HEK293 (cell line): ENCODE data around the gene ZSWIM6.

Source experiments
- CTCF ChIA-PET: fragments of 350-600 bp; formaldehyde crosslinking; extraction: SDS; loops from one replicate; lab custom pipeline; 2021; ENCODE audit warnings: antibody characterized with exemption; lab: Yijun Ruan, JAX
- POLR2A ChIA-PET: fragments of 300-600 bp; formaldehyde crosslinking; extraction: SDS; loops from one replicate; lab custom pipeline; 2020; ENCODE audit warnings: antibody characterized with exemption, inconsistent platforms; lab: Yijun Ruan, JAX
- H3K27ac ChIP-seq: fragments of 200-500 bp; sonication (Bioruptor generic); 2 replicates; pipeline ENCODE4 v1.5.1; 2014; ENCODE audit warnings: low read depth, low read length, control low read depth, inconsistent platforms; ENCODE audit errors: extremely low read depth
- H3K36me3 ChIP-seq, 2 experiments: fragments of 200-500 bp in 1 of 2; sonication (Bioruptor generic) in 1 of 2; 1 replicate in 1 of 2; 2 replicates in 1 of 2; pipeline ENCODE4 v1.5.1; 2014 to 2017; ENCODE audit warnings: inconsistent platforms in 2 of 2, low read length in 2 of 2; ENCODE audit not compliant: control insufficient read depth in 2 of 2, insufficient read depth in 1 of 2
- H3K4me1 ChIP-seq: fragments of 200-500 bp; sonication (Bioruptor generic); 2 replicates; pipeline ENCODE4 v1.5.1; 2014; ENCODE audit warnings: mild to moderate bottlenecking, low read length, inconsistent platforms; ENCODE audit not compliant: control insufficient read depth, insufficient read depth
- H3K4me3 ChIP-seq: 2 replicates; pipeline ENCODE4 v1.5.1; 2011; ENCODE audit warnings: low read depth, mild to moderate bottlenecking, control low read depth, low read length, moderate library complexity
- H3K9me3 ChIP-seq: fragments of 200-500 bp; sonication (Bioruptor generic); 2 replicates; pipeline ENCODE4 v1.5.1; 2014; ENCODE audit warnings: low read depth, low read length, inconsistent platforms; ENCODE audit not compliant: control insufficient read depth, insufficient read depth
- GLI2 ChIP-seq: fragments of 450-650 bp; formaldehyde crosslinking; IDR thresholded peaks from 2 replicates; pipeline ENCODE4; 2017; ENCODE audit warnings: missing biosample characterization, missing genetic modification characterization, low read depth, borderline replicate concordance
- GLIS1 ChIP-seq: fragments of 450-650 bp; formaldehyde crosslinking; IDR thresholded peaks from 2 replicates; pipeline ENCODE4 v1.5.1; 2016; ENCODE audit warnings: missing biosample characterization, missing genetic modification characterization
- IKZF3 ChIP-seq: fragments of 450-650 bp; IDR thresholded peaks from 2 replicates; pipeline ENCODE4 v1.5.0; 2018; ENCODE audit warnings: missing biosample characterization, mild to moderate bottlenecking, missing genetic modification characterization, moderate library complexity
- KLF8 ChIP-seq: fragments of 450-650 bp; formaldehyde crosslinking; IDR thresholded peaks from 2 replicates; pipeline ENCODE4 v1.5.1; 2016; ENCODE audit warnings: missing biosample characterization, missing genetic modification characterization
- OSR2 ChIP-seq: fragments of 450-650 bp; formaldehyde crosslinking; IDR thresholded peaks from 2 replicates; pipeline ENCODE4 v1.5.1; 2016; ENCODE audit warnings: missing biosample characterization, missing genetic modification characterization
- SCRT1 ChIP-seq: fragments of 450-650 bp; formaldehyde crosslinking; IDR thresholded peaks from 2 replicates; pipeline ENCODE4 v1.5.1; 2016; ENCODE audit warnings: missing biosample characterization, missing genetic modification characterization, borderline replicate concordance
- SCRT2 ChIP-seq: fragments of 450-650 bp; formaldehyde crosslinking; IDR thresholded peaks from 2 replicates; pipeline ENCODE4 v1.5.1; 2016; ENCODE audit warnings: missing biosample characterization, missing genetic modification characterization
- SP2 ChIP-seq: fragments of 450-650 bp; formaldehyde crosslinking; IDR thresholded peaks from 2 replicates; pipeline ENCODE4 v1.5.1; 2016; ENCODE audit warnings: missing biosample characterization, missing genetic modification characterization
- TRIM28 ChIP-seq: IDR thresholded peaks from 2 replicates; pipeline ENCODE4 v1.6.1; 2011; ENCODE audit warnings: low read length, control low read depth, borderline replicate concordance
- TSHZ1 ChIP-seq: fragments of 450-650 bp; formaldehyde crosslinking; IDR thresholded peaks from 2 replicates; pipeline ENCODE4 v1.5.1; 2016; ENCODE audit warnings: missing biosample characterization, missing genetic modification characterization, borderline replicate concordance
- ZNF155 ChIP-seq: fragments of 450-650 bp; formaldehyde crosslinking; IDR thresholded peaks from 2 replicates; pipeline ENCODE4 v1.5.1; 2016; ENCODE audit warnings: missing biosample characterization, missing genetic modification characterization
- ZNF174 ChIP-seq: fragments of 450-650 bp; formaldehyde crosslinking; IDR thresholded peaks from 2 replicates; pipeline ENCODE4 v1.5.0; 2017; ENCODE audit warnings: missing biosample characterization, mild to moderate bottlenecking, missing genetic modification characterization
- ZNF18 ChIP-seq: fragments of 450-650 bp; formaldehyde crosslinking; IDR thresholded peaks from 2 replicates; pipeline ENCODE4 v1.5.1; 2016; ENCODE audit warnings: missing biosample characterization, missing genetic modification characterization
- ZNF2 ChIP-seq: fragments of 450-650 bp; formaldehyde crosslinking; IDR thresholded peaks from 2 replicates; pipeline ENCODE4 v1.5.1; 2016; ENCODE audit warnings: missing biosample characterization, missing genetic modification characterization
- ZNF23 ChIP-seq: fragments of 450-650 bp; formaldehyde crosslinking; IDR thresholded peaks from 2 replicates; pipeline ENCODE4 v1.5.1; 2016; ENCODE audit warnings: missing biosample characterization, missing genetic modification characterization, borderline replicate concordance
- ZNF24 ChIP-seq: fragments of 450-650 bp; formaldehyde crosslinking; IDR thresholded peaks from 2 replicates; pipeline ENCODE4 v1.5.1; 2016; ENCODE audit warnings: missing biosample characterization, missing genetic modification characterization
- ZNF311 ChIP-seq: fragments of 450-650 bp; formaldehyde crosslinking; IDR thresholded peaks from 2 replicates; pipeline ENCODE4 v1.5.1; 2017; ENCODE audit warnings: missing biosample characterization, missing genetic modification characterization, borderline replicate concordance
- ZNF394 ChIP-seq: fragments of 450-650 bp; formaldehyde crosslinking; IDR thresholded peaks from 2 replicates; pipeline ENCODE4 v1.5.1; 2016; ENCODE audit warnings: missing biosample characterization, missing genetic modification characterization, mild to moderate bottlenecking, moderate library complexity, borderline replicate concordance
- ZNF548 ChIP-seq: fragments of 450-650 bp; formaldehyde crosslinking; IDR thresholded peaks from 2 replicates; pipeline ENCODE4 v1.5.1; 2016; ENCODE audit warnings: missing biosample characterization, missing genetic modification characterization
- ZNF600 ChIP-seq: fragments of 450-650 bp; formaldehyde crosslinking; IDR thresholded peaks from 2 replicates; pipeline ENCODE4 v1.5.1; 2016; ENCODE audit warnings: missing biosample characterization, missing genetic modification characterization
- ZNF654 ChIP-seq: fragments of 450-650 bp; formaldehyde crosslinking; IDR thresholded peaks from 2 replicates; pipeline ENCODE4 v1.5.1; 2016; ENCODE audit warnings: low read depth, missing biosample characterization, missing genetic modification characterization
- ZNF658 ChIP-seq: fragments of 450-650 bp; formaldehyde crosslinking; IDR thresholded peaks from 2 replicates; pipeline ENCODE4; 2016; ENCODE audit warnings: missing biosample characterization, missing genetic modification characterization
- ZNF692 ChIP-seq: fragments of 450-650 bp; formaldehyde crosslinking; IDR thresholded peaks from 2 replicates; pipeline ENCODE4 v1.5.1; 2016; ENCODE audit warnings: missing biosample characterization, missing genetic modification characterization
- ZNF776 ChIP-seq: fragments of 450-650 bp; formaldehyde crosslinking; IDR thresholded peaks from 2 replicates; pipeline ENCODE4 v1.5.0; 2017; ENCODE audit warnings: missing biosample characterization, missing genetic modification characterization, borderline replicate concordance
- ZXDB ChIP-seq: fragments of 450-650 bp; formaldehyde crosslinking; IDR thresholded peaks from 2 replicates; pipeline ENCODE4 v1.5.1; 2016; ENCODE audit warnings: missing biosample characterization, missing genetic modification characterization

ZSWIM6 gene

GRCh38 chr5:61302200-61302563 lies 29.9 kb upstream of the ZSWIM6 start:
- POLR2A ChIA-PET: interaction anchor here (1.5 to 2.1 kb wide), 3 partner anchors 13 to 29 kb away, joined by 3 to 10 read pairs (median 5); partner anchors contain the start of gene ZSWIM6

GRCh38 chr5:61303346-61303745 lies 28.7 kb upstream of the ZSWIM6 start:
- ChIA-PET POLR2A (interaction anchor here (2.3 kb wide), 1 partner anchor 28 kb away, joined by 9 read pairs; the partner anchor contains the start of gene ZSWIM6), CTCF (interaction anchor here (0.5 kb wide), 1 partner anchor 112 kb away, joined by 3 read pairs; no protein-coding TSS in a partner anchor)
- Histone ChIP-seq H3K4me3 (no peak overlapping the region), H3K4me1 (peaks cover 8% of the 10 kb centered on the region), H3K36me3 (no peaks in the 10 kb centered on the region), H3K27ac (no peak overlapping the region), H3K9me3 (no peaks in the 10 kb centered on the region)
- TF ChIP-seq ZNF2 (tag by site-specific recombination) (no peak), ZNF155 (no peak), ZNF658 (tag by site-specific recombination) (no peak), ZNF548 (tag by site-specific recombination) (no peak), TRIM28 (no peak), ZNF776 (tag by site-specific recombination) (no peak), ZNF23 (tag by site-specific recombination) (no peak), ZNF654 (tag by site-specific recombination) (no peak), ZNF600 (tag by site-specific recombination) (no peak), ZNF18 (tag by site-specific recombination) (no peak), TSHZ1 (tag by site-specific recombination) (no peak), ZNF311 (tag by site-specific recombination) (no peak)

More at GRCh38 chr5:61302200-61302563, 29.9 kb upstream of the ZSWIM6 start:
- Histone ChIP-seq H3K4me1 (peaks cover 8% of the 10 kb centered on the region), H3K4me3 (no peak overlapping the region), H3K27ac (no peak overlapping the region)
- CTCF ChIA-PET: interaction anchor here (0.6 to 1.1 kb wide), 4 partner anchors 27 to 514 kb away, joined by 3 read pairs; no protein-coding TSS in a partner anchor
- TF ChIP-seq SP2 (tag by site-specific recombination) (no peak), GLI2 (no peak), ZNF394 (no peak), KLF8 (tag by site-specific recombination) (no peak), SCRT2 (0 out of 2 replicates have a peak, but pooled peaks have one; percentile 42), TSHZ1 (tag by site-specific recombination) (no peak), GLIS1 (tag by site-specific recombination) (no peak), SCRT1 (peak; percentile 24; the same call in 1 of the 2 replicates), OSR2 (tag by site-specific recombination) (no peak), ZNF174 (tag by site-specific recombination) (no peak), ZXDB (tag by site-specific recombination) (no peak), ZNF24 (tag by site-specific recombination) (no peak), ZNF692 (tag by site-specific recombination) (no peak), IKZF3 (tag by site-specific recombination) (no peak)
- TF ChIP-seq, all 188 proteins: peak for 2
- no peaks in the 10 kb centered on the region for H3K9me3 ChIP-seq
- H3K36me3 ChIP-seq: no peaks in the 10 kb centered on the region
